Thyroid gland (tissue), 4 donors: Measurements from ENCODE around the gene MAP4.

Experiments
- CTCF ChIP-seq, 6 experiments: fragments of 200-600 bp in 3 of 6; fragments of 450-650 bp in 3 of 6; sonication (generic) in 3 of 6; IDR thresholded peaks; one replicate each; pipeline ENCODE4 v1.5.1; 2016 to 2019; ENCODE audit warnings: antibody characterized with exemption in 6 of 6, mild to moderate bottlenecking in 2 of 6, inconsistent platforms in 1 of 6, moderate library complexity in 1 of 6
- POLR2A ChIP-seq, 2 donors: fragments of 450-650 bp; IDR thresholded peaks; one replicate each; pipeline ENCODE4 v1.6.1; 2017; ENCODE audit warnings: antibody characterized with exemption in 2 of 2, mild to moderate bottlenecking in 2 of 2, moderate library complexity in 1 of 2

- TF ChIP-seq CTCF (IDR thresholded peaks at IDR 0.05) (no peak), POLR2A (IDR thresholded peaks at IDR 0.05) (no peak)
Observed at GRCh38 chr3:47841786-47842349, 174.3 kb downstream of the MAP4 start.
